HuH-7 (cell line): ENCODE results near the gene PRKCB.
A peak's percentile ranks its signal among the peaks of the same experiment; 100 is the strongest.

Source experiments
- DNase-seq: peaks from one replicate; pipeline ENCODE4 v3.0.0; 2011; ENCODE audit warnings: low spot score

PRKCB gene

DNA sequence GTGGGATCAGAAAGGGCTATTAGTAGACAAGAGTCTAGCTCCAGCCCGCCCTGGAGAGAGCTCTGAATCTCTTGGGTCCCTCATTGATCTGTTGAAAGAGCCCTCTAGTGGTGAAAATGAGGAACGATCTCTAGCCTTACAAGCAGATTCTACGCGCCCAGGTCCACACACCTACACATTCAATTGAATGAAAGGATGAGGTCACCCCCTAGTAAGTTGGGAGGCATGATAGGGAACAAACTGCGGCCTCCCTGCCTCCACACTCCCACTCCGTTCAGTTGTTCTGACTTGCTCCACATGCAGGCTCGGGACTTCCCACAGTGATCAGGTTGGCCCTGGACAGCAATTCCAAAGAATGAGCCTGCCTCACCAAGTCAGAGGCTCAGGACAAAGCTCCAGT lies 417.4 kb downstream of the PRKCB start:
- DNase-seq = peak; percentile 66

DNA sequence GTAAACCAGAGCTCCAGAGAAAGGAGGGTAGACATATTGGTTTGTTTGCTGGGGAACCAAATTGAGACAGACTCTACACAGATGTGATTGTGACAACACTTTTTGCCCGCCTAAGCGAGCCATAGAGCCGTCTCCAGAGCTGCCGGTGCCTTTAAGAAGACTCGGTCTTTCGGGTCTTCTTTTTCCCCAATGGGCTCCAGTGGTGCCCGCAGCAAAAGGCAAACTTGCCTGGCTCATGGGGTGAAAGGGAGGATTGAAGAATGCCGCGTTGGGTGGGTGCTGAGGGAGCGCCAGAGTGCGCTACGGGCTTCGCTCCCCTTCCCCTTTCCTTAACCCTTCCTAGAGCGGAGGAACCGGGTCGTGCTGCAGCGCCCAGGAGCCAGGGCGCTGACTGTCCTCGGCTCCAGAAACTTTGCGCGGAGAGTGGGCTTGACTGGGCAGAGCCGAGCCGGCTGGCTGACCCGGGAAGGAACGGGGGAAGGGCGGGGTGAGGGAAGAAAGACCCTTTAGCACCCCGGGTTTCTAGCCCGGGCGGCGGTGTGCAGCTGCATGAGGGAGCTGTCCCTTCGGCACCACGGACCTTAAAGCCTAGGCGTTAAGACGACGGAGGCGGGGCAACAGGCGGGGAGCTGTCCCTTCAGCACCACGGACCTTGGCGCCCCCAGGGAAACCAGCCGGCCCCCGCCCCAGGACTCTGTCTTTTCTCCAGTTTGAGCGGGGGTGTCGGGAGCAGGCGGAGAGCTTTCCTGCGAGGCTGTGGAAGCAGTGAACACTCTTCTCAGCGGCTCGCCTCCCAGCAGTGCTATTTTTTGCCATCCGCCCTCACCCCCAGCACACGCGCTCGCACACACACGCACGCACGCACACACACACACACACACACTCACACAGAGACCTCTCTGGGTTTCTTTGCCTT lies 419.9 kb downstream of the PRKCB start, which contains the start of gene CACNG3:
Gene CACNG3, plus strand, starts transcription at position 880 of the 916 bp plus-strand sequence. CDS start 420 bp downstream, outside the sequence.
- peak; percentile 41 for DNase-seq

DNA sequence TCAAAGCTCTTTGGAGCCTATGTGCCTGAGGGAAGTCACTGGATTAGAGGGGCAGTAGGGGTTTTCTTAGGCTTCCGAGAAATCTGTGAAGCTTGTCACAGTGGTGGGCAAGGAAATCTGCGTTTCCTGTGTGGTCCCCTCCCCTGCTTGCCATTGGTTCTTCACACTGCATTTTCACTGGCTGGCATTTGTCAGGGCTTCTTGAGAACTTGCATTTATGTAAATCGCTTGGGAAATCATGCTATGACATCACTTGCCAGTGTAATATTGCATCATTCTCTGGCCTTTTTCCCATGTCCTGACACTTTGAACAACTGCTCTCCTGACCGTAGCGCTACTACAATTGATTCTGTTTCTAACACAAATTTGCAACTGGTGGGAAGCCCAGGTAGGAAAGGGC lies 422.2 kb downstream of the PRKCB start:
- DNase-seq = no peak

DNA sequence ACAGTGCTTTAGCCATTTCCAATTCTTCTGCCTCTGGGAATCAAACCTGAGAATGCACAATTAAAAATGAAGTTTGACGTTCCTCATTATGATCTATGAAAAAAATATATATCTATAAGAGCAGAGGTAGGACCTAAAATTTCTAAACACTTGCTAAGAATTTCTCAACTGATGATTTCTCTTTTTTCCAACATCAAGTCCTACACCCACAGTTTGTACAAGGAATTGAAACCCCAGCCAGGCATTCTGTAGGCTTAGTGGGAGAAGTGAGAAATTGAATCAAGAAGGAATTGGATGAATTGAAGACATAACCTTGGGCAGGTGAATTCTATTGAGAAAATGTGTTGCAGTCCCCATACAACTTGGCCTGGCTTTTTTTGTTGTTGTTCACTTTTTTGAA lies 423.0 kb downstream of the PRKCB start:
- no peak for DNase-seq

DNA sequence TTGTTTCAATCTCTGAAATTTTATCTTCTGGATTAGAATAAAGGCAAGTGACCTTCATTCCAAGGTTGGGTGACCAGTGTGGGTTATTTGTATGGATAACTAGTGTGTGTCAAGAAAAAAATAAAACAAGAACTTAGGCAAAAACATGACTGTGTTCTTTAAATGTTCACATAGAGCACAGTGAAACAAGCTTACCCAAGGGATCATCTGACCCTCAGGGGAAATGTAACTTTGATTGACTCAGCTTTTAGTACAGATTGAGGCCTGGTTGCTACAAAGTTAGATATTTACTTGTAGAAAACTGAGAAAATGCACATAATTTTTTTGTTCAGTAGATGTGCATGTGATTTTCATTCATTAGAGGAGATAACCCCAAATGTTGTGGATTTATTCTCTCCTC lies 427.0 kb downstream of the PRKCB start:
- no peak for DNase-seq
